Activated CD8-positive, alpha-beta memory T cell treated with anti-CD3 and anti-CD28 coated beads, Interleukin-2, amount 50 U/mL, for 48 hours (primary cell): ENCODE measurements around the gene ANKRD10.
"Not testable (repeated sequence)": the region's sequence is repeated elsewhere in the genome, so short reads cannot be mapped to it uniquely, and the experiment has no call there.

Source experiments
- DNase-seq: peaks from one replicate; pipeline ENCODE4 v3.0.0-alpha.2; 2020

ANKRD10 gene

GRCh38 chr13:110860983-110861382 lies 53.9 kb downstream of the ANKRD10 start:
- no peak for DNase-seq

GRCh38 chr13:110856942-110857835 lies 57.7 kb downstream of the ANKRD10 start:
- no peak for DNase-seq

- no peak for DNase-seq
Observed at GRCh38 chr13:110855363-110855762, 59.5 kb downstream of the ANKRD10 start.

- no peak for DNase-seq
Observed at GRCh38 chr13:110854866-110855265, 60.0 kb downstream of the ANKRD10 start.

- DNase-seq: no peak
Observed at GRCh38 chr13:110853235-110853721, 61.6 kb downstream of the ANKRD10 start.

GRCh38 chr13:110850840-110851239 lies 64.0 kb downstream of the ANKRD10 start:
- DNase-seq: no peak

GRCh38 chr13:110850006-110850405 lies 64.9 kb downstream of the ANKRD10 start:
- DNase-seq: no peak

GRCh38 chr13:110845520-110845919 lies 69.3 kb downstream of the ANKRD10 start:
- no peak for DNase-seq

GRCh38 chr13:110841846-110842245 lies 73.0 kb downstream of the ANKRD10 start:
- DNase-seq: no peak

GRCh38 chr13:110841406-110841805 lies 73.5 kb downstream of the ANKRD10 start:
- no peak for DNase-seq

- no peak for DNase-seq
Observed at GRCh38 chr13:110838867-110839538, 75.9 kb downstream of the ANKRD10 start.

- no peak for DNase-seq
Observed at GRCh38 chr13:110838116-110838515, 76.8 kb downstream of the ANKRD10 start.

GRCh38 chr13:110837397-110838061 lies 77.3 kb downstream of the ANKRD10 start:
- not testable (repeated sequence) for DNase-seq

- DNase-seq: no peak
Observed at GRCh38 chr13:110836605-110836903, 78.3 kb downstream of the ANKRD10 start.

GRCh38 chr13:110835721-110836604 lies 78.9 kb downstream of the ANKRD10 start:
- DNase-seq: no peak

- DNase-seq: no peak
Observed at GRCh38 chr13:110834572-110834971, 80.3 kb downstream of the ANKRD10 start.

GRCh38 chr13:110832531-110832930 lies 82.3 kb downstream of the ANKRD10 start:
- no peak for DNase-seq

- no peak for DNase-seq
Observed at GRCh38 chr13:110832205-110832479, 82.7 kb downstream of the ANKRD10 start.

GRCh38 chr13:110831437-110832204 lies 83.2 kb downstream of the ANKRD10 start:
- no peak for DNase-seq

GRCh38 chr13:110830800-110831371 lies 84.0 kb downstream of the ANKRD10 start:
- DNase-seq: no peak

- DNase-seq: no peak
Observed at GRCh38 chr13:110830331-110830730, 84.5 kb downstream of the ANKRD10 start.

GRCh38 chr13:110829486-110829885 lies 85.4 kb downstream of the ANKRD10 start:
- no peak for DNase-seq
